HG03442 (cell line): ENCODE results near the gene EYS.
A peak's percentile ranks its signal among the peaks of the same experiment; 100 is the strongest.
"Not testable (repeated sequence)": the region's sequence is repeated elsewhere in the genome, so short reads cannot be mapped to it uniquely, and the experiment has no call there.

ENCODE experiments used
- ATAC-seq: cut with Tn5 transposase; IDR thresholded peaks from one replicate; pipeline ENCODE4 v1.9.1; 2021; ENCODE audit warnings: mild to moderate bottlenecking, moderate library complexity; ENCODE audit not compliant: unreplicated experiment

EYS gene

GRCh38 chr6:63936399-63936798 lies 1770.6 kb downstream of the EYS start:
- no peak for ATAC-seq

- ATAC-seq: no peak
These were observed 1771.3 kb downstream of the EYS start for GRCh38 chr6:63935732-63936131.

GRCh38 chr6:63933948-63934347 lies 1773.1 kb downstream of the EYS start:
- not testable (repeated sequence) for ATAC-seq

- ATAC-seq: no peak
These were observed 1776.2 kb downstream of the EYS start for GRCh38 chr6:63930848-63931247.

GRCh38 chr6:63929111-63929510 lies 1777.9 kb downstream of the EYS start:
- ATAC-seq: no peak

- ATAC-seq: no peak
These were observed 1778.4 kb downstream of the EYS start for GRCh38 chr6:63928613-63929012.

GRCh38 chr6:63926950-63927927 lies 1779.8 kb downstream of the EYS start:
- no peak for ATAC-seq

GRCh38 chr6:63926258-63926780 lies 1780.7 kb downstream of the EYS start:
- no peak for ATAC-seq

- ATAC-seq: peak; percentile 80
These were observed 1783.8 kb downstream of the EYS start for GRCh38 chr6:63923139-63923739.

- no peak for ATAC-seq
These were observed 1787.4 kb downstream of the EYS start for GRCh38 chr6:63919556-63920110.

GRCh38 chr6:63912887-63913286 lies 1794.1 kb downstream of the EYS start:
- no peak for ATAC-seq

GRCh38 chr6:63910863-63911551 lies 1796.0 kb downstream of the EYS start:
- ATAC-seq: no peak

GRCh38 chr6:63904650-63905248 lies 1802.3 kb downstream of the EYS start:
- ATAC-seq: peak; percentile 74

GRCh38 chr6:63899550-63899949 lies 1807.5 kb downstream of the EYS start:
- ATAC-seq: no peak

- no peak for ATAC-seq
These were observed 1809.1 kb downstream of the EYS start for GRCh38 chr6:63897952-63898351.

- ATAC-seq: no peak
These were observed 1809.6 kb downstream of the EYS start for GRCh38 chr6:63897459-63897858.

- no peak for ATAC-seq
These were observed 1818.6 kb downstream of the EYS start for GRCh38 chr6:63888416-63888815.

- not testable (repeated sequence) for ATAC-seq
These were observed 1819.2 kb downstream of the EYS start for GRCh38 chr6:63887804-63888203.

GRCh38 chr6:63887002-63887751 lies 1819.8 kb downstream of the EYS start:
- no peak for ATAC-seq

- ATAC-seq: no peak
These were observed 1820.7 kb downstream of the EYS start for GRCh38 chr6:63886341-63886740.
